H1 (cell line): ENCODE measurements around the gene SEMA3A. TPM values are rescaled to one million over a fixed set of nuclear protein-coding genes. Genes with fewer than 3 reads are reported as not detected.

Experiments
- GABPA ChIP-seq: IDR thresholded peaks from 2 replicates; pipeline ENCODE4 v1.6.1; 2011; ENCODE audit warnings: mild to moderate bottlenecking, low read length, moderate library complexity, borderline replicate concordance; ENCODE audit not compliant: insufficient read depth
- POLR2A ChIP-seq, 2 experiments: IDR thresholded peaks; 1 replicate in 1 of 2; 2 replicates in 1 of 2; pipeline ENCODE4 v1.6.1; 2011; ENCODE audit warnings: low read depth in 2 of 2, low read length in 2 of 2, mild to moderate bottlenecking in 2 of 2; ENCODE audit errors: control extremely low read depth in 1 of 2
- polyA plus RNA-seq, 7 experiments: library from polyadenylated mRNA; depleted of rRNA in 3 of 7; stranded (reverse) in 5 of 7; unstranded in 2 of 7; fragments of >200 nt in 5 of 7; fragments of 200-250 nt in 2 of 7; gene quantifications; 1 replicate in 5 of 7; 2 replicates in 1 of 7; 4 replicates in 1 of 7; pipeline versions ENCODE4 v1.2.1 to v1.2.3, GENCODE V29; 2011 to 2013; ENCODE audit warnings: missing spikeins in 2 of 7, mixed read lengths in 2 of 7
- total RNA-seq: library from RNA; stranded (reverse); fragmentation: NEBNext Ultra II Directional; extraction: Animal tissue kit (Norgen Biotek cat#: 25700); gene quantifications from 2 replicates; pipeline ENCODE4 v1.2.1, GENCODE V29; 2021
- TF ChIP-seq, protein P1 (sequence below): fragments of 300-600 bp; sonication (generic); IDR thresholded peaks from 2 replicates; pipeline ENCODE4 v1.7.1; 2012; ENCODE audit warnings: low read length, moderate library complexity, mild to moderate bottlenecking, inconsistent platforms; ENCODE audit not compliant: insufficient replicate concordance

The SEMA3A gene
- total and polyA plus RNA-seq, 2 of the 8 experiments (the other 6 are each of a cell fraction or from before 2014, with no cell fraction given) = 8.1 to 45.9 TPM

DNA sequence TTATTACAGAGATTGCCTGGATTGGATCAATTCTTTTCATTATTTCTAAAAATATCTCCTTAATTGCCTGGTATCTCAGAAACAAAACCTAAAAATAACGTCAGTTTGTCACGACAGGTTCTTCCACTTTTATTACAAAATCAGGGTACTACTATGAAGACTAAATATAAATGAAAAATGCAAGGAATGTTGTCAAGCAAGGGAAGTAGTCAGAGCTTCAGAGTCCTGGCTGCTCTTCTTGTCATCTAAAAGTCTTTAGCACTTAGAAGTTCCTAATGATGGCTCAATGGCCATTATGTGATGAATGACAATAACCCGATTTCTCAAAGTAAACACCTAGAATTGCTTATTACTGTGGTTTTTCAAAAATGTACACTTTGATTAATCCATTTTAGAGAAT lies 192.2 kb downstream of the SEMA3A start (continued):
- TF ChIP-seq, protein P1, sequence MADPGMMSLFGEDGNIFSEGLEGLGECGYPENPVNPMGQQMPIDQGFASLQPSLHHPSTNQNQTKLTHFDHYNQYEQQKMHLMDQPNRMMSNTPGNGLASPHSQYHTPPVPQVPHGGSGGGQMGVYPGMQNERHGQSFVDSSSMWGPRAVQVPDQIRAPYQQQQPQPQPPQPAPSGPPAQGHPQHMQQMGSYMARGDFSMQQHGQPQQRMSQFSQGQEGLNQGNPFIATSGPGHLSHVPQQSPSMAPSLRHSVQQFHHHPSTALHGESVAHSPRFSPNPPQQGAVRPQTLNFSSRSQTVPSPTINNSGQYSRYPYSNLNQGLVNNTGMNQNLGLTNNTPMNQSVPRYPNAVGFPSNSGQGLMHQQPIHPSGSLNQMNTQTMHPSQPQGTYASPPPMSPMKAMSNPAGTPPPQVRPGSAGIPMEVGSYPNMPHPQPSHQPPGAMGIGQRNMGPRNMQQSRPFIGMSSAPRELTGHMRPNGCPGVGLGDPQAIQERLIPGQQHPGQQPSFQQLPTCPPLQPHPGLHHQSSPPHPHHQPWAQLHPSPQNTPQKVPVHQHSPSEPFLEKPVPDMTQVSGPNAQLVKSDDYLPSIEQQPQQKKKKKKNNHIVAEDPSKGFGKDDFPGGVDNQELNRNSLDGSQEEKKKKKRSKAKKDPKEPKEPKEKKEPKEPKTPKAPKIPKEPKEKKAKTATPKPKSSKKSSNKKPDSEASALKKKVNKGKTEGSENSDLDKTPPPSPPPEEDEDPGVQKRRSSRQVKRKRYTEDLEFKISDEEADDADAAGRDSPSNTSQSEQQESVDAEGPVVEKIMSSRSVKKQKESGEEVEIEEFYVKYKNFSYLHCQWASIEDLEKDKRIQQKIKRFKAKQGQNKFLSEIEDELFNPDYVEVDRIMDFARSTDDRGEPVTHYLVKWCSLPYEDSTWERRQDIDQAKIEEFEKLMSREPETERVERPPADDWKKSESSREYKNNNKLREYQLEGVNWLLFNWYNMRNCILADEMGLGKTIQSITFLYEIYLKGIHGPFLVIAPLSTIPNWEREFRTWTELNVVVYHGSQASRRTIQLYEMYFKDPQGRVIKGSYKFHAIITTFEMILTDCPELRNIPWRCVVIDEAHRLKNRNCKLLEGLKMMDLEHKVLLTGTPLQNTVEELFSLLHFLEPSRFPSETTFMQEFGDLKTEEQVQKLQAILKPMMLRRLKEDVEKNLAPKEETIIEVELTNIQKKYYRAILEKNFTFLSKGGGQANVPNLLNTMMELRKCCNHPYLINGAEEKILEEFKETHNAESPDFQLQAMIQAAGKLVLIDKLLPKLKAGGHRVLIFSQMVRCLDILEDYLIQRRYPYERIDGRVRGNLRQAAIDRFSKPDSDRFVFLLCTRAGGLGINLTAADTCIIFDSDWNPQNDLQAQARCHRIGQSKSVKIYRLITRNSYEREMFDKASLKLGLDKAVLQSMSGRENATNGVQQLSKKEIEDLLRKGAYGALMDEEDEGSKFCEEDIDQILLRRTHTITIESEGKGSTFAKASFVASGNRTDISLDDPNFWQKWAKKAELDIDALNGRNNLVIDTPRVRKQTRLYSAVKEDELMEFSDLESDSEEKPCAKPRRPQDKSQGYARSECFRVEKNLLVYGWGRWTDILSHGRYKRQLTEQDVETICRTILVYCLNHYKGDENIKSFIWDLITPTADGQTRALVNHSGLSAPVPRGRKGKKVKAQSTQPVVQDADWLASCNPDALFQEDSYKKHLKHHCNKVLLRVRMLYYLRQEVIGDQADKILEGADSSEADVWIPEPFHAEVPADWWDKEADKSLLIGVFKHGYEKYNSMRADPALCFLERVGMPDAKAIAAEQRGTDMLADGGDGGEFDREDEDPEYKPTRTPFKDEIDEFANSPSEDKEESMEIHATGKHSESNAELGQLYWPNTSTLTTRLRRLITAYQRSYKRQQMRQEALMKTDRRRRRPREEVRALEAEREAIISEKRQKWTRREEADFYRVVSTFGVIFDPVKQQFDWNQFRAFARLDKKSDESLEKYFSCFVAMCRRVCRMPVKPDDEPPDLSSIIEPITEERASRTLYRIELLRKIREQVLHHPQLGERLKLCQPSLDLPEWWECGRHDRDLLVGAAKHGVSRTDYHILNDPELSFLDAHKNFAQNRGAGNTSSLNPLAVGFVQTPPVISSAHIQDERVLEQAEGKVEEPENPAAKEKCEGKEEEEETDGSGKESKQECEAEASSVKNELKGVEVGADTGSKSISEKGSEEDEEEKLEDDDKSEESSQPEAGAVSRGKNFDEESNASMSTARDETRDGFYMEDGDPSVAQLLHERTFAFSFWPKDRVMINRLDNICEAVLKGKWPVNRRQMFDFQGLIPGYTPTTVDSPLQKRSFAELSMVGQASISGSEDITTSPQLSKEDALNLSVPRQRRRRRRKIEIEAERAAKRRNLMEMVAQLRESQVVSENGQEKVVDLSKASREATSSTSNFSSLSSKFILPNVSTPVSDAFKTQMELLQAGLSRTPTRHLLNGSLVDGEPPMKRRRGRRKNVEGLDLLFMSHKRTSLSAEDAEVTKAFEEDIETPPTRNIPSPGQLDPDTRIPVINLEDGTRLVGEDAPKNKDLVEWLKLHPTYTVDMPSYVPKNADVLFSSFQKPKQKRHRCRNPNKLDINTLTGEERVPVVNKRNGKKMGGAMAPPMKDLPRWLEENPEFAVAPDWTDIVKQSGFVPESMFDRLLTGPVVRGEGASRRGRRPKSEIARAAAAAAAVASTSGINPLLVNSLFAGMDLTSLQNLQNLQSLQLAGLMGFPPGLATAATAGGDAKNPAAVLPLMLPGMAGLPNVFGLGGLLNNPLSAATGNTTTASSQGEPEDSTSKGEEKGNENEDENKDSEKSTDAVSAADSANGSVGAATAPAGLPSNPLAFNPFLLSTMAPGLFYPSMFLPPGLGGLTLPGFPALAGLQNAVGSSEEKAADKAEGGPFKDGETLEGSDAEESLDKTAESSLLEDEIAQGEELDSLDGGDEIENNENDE = peak; percentile 17
- TF ChIP-seq POLR2A (IDR thresholded peaks at IDR 0.05; ENCODE audit: control extremely low read depth in 1 of 2, low read depth in 2 of 2, low read length in 2 of 2) (no peak), GABPA (no peak)
- TF ChIP-seq, all 59 proteins: peak for 2
